OCI-LY3 (cell line): ENCODE data around the gene GTPBP6.

Experiments
- H2AFZ ChIP-seq: fragments of 200-600, 300-600 bp; shearing (Covaris generic); 2 replicates; pipeline ENCODE4 v1.6.0; 2014; ENCODE audit warnings: antibody characterized with exemption, low read depth, low read length
- H3K27ac ChIP-seq: fragments of 200-600, 300-600 bp; sonication (generic); 2 replicates; pipeline ENCODE4 v1.5.1; 2014; ENCODE audit warnings: mild to moderate bottlenecking, low read length, moderate library complexity, mixed read lengths
- H3K27me3 ChIP-seq: fragments of 200-600, 300-600 bp; sonication (generic); 2 replicates; pipeline ENCODE4 v1.6.1; 2014; ENCODE audit warnings: low read depth, low read length, mixed read lengths
- H3K36me3 ChIP-seq: fragments of 200-600, 300-600 bp; sonication (generic); replicated peaks from 2 replicates; pipeline ENCODE3; 2014; ENCODE audit warnings: low read depth, low read length, mixed read lengths
- H3K4me1 ChIP-seq: fragments of 300-600, 200-600 bp; sonication (generic); 2 replicates; pipeline ENCODE4 v1.6.1; 2014; ENCODE audit warnings: low read length, mixed read lengths
- H3K4me2 ChIP-seq: fragments of 200-600, 300-600 bp; sonication (generic); 2 replicates; pipeline ENCODE4 v1.6.1; 2014; ENCODE audit warnings: low read length, mixed read lengths
- H3K4me3 ChIP-seq: fragments of 300-600, 200-600 bp; sonication (generic); 2 replicates; pipeline ENCODE4 v1.5.1; 2014; ENCODE audit warnings: antibody characterized with exemption, mild to moderate bottlenecking, low read length, moderate library complexity
- H3K79me2 ChIP-seq: fragments of 300-600, 200-600 bp; shearing (Covaris generic); 2 replicates; pipeline ENCODE4 v1.6.1; 2014; ENCODE audit warnings: mild to moderate bottlenecking, low read length, mixed read lengths
- H3K9ac ChIP-seq: fragments of 300-600, 200-600 bp; shearing (Covaris generic); 2 replicates; pipeline ENCODE4 v1.6.0; 2014; ENCODE audit warnings: mild to moderate bottlenecking, low read length, moderate library complexity
- H3K9me3 ChIP-seq: fragments of 200-600, 300-600 bp; shearing (Covaris generic); 2 replicates; pipeline ENCODE4 v1.6.1; 2014; ENCODE audit warnings: low read length, mixed read lengths; ENCODE audit not compliant: insufficient read depth
- H4K20me1 ChIP-seq: fragments of 200-600, 300-600 bp; sonication (generic); 2 replicates; pipeline ENCODE4 v1.6.1; 2016; ENCODE audit warnings: low read length, mixed read lengths; ENCODE audit not compliant: insufficient read depth
- CTCF ChIP-seq: fragments of 200-600, 300-600 bp; sonication (generic); IDR thresholded peaks from 2 replicates; pipeline ENCODE4 v1.5.1; 2014; ENCODE audit warnings: antibody characterized with exemption, low read length, low read depth
- EZH2phosphoT487 ChIP-seq: fragments of 200-600 bp; shearing (Covaris generic); IDR thresholded peaks from 2 replicates; pipeline ENCODE4 v1.6.1; 2018; ENCODE audit warnings: antibody characterized with exemption, mixed run types, low read depth

Gene GTPBP6

GRCh38 chrX:340641-341423 is 22.2 kb upstream of the GTPBP6 start:
- Histone ChIP-seq H3K9ac (no peak overlapping the region), H4K20me1 (no peaks in the 10 kb centered on the region), H3K4me1 (no peaks in the 10 kb centered on the region), H3K4me3 (no peak overlapping the region), H3K79me2 (no peaks in the 10 kb centered on the region), H3K36me3 (peaks cover 57% of the 10 kb centered on the region), H3K4me2 (no peak overlapping the region), H3K9me3 (no peaks in the 10 kb centered on the region), H3K27ac (no peak overlapping the region), H3K27me3 (no peaks in the 10 kb centered on the region), H2AFZ (no peak overlapping the region)
- TF ChIP-seq CTCF (no peak), EZH2phosphoT487 (no peak)

DNA sequence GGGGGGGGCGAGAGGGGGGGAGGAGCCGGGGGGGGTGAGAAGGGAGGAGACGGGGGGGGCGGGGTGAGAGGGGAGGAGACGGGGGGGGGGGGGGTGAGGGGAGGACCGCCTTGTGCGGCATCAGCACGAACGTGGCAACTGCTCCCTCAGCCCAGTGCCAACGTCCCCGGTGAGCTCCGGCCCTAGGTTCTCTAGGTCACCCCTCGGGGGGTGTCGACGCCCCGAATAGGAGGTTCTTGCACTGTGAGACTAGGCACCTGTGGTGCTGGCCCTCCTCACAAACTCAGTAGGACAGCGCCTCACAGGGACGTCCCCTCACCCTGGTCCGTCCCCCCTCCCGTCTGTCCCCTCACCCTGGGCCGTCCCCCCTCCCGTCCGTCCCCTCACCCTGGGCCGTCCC is 21.5 kb upstream of the GTPBP6 start:
- no peak overlapping the region for H3K27ac ChIP-seq
- no peak overlapping the region for H3K4me3 ChIP-seq
- TF ChIP-seq EZH2phosphoT487 (no peak), CTCF (no peak)
- H3K4me1 ChIP-seq: no peaks in the 10 kb centered on the region
- H3K79me2 ChIP-seq: no peaks in the 10 kb centered on the region
- no peaks in the 10 kb centered on the region for H3K9me3 ChIP-seq
- H3K36me3 ChIP-seq: peaks cover 53% of the 10 kb centered on the region
- H3K27me3 ChIP-seq: no peaks in the 10 kb centered on the region
- no peaks in the 10 kb centered on the region for H4K20me1 ChIP-seq
- no peak overlapping the region for H3K9ac ChIP-seq
- H2AFZ ChIP-seq: no peak overlapping the region
- H3K4me2 ChIP-seq: no peak overlapping the region

DNA sequence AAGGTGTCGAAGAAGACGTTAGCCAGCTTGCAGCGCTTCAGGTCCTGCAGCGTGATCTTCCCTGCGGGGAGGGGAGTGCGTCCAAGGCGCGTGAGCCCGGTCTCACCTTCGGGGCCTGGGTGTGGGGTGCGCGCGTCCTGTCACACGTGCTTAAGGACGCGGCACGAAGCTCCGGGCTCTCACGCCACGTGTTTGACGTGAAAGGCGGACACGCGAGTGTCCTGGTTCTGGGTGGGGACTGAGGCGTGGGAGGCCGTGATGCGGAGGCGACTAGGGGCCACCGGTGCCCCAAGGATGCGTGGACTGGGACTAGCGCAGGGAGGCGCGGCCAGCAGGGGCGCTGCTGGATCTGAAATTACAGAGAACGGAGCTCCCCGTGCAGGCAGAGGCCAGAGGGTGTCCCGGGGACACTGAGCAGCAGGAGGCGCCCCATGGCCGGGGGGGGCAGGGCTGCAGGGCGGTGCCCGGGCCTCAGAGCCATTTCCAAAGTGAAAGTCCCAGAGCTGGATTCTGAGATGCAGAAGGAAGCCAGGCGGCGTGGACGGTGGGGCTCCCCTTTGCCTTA is 20.3 kb upstream of the GTPBP6 start:
- Histone ChIP-seq H3K36me3 (peaks cover 49% of the 10 kb centered on the region), H3K27ac (no peak overlapping the region), H3K4me1 (no peaks in the 10 kb centered on the region), H2AFZ (no peak overlapping the region), H3K9me3 (no peaks in the 10 kb centered on the region), H3K27me3 (no peaks in the 10 kb centered on the region), H3K79me2 (no peaks in the 10 kb centered on the region), H3K4me3 (no peak overlapping the region), H3K9ac (no peak overlapping the region), H4K20me1 (no peaks in the 10 kb centered on the region), H3K4me2 (no peak overlapping the region)
- TF ChIP-seq CTCF (no peak), EZH2phosphoT487 (no peak)

DNA sequence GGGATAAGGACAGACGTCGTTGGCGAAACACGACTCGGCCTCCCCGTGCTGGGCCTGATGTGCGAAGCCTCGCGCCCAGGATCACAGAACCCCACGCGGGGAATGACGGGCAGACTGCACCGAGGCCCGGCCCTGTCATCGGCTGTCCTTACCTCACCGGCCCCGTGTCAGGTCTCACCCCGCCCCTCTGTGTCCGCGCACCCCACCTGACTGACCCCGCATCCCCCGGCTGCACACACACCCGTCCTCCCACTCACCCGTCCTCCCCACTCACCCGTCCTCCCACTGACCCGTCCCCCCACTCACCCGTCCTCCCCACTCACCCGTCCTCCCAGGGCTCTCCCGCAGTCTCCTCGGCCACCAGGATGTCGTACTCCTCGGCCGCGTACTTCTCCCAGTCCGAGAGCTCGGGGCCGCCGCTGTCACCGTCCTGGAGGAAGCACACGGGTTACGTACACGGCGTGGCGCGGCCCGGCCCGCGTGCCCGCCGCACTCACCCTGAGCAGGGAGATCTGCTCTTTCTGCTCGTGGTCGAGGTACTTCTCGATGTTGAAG is 19.8 kb upstream of the GTPBP6 start:
- TF ChIP-seq EZH2phosphoT487 (no peak), CTCF (no peak)
- Histone ChIP-seq H2AFZ (no peak overlapping the region), H3K36me3 (peaks cover 49% of the 10 kb centered on the region), H3K9me3 (no peaks in the 10 kb centered on the region), H4K20me1 (no peaks in the 10 kb centered on the region), H3K9ac (no peak overlapping the region), H3K79me2 (no peaks in the 10 kb centered on the region), H3K27me3 (no peaks in the 10 kb centered on the region), H3K4me2 (no peak overlapping the region), H3K4me3 (no peak overlapping the region), H3K4me1 (no peaks in the 10 kb centered on the region), H3K27ac (no peak overlapping the region)
